ENCODE data around the gene STAC3. TPM values are rescaled to one million over a fixed set of nuclear protein-coding genes. Genes with fewer than 3 reads are reported as not detected.

Gene STAC3
- total RNA-seq, 1 experiment from 2014 or later: 3.3 TPM

DNA sequence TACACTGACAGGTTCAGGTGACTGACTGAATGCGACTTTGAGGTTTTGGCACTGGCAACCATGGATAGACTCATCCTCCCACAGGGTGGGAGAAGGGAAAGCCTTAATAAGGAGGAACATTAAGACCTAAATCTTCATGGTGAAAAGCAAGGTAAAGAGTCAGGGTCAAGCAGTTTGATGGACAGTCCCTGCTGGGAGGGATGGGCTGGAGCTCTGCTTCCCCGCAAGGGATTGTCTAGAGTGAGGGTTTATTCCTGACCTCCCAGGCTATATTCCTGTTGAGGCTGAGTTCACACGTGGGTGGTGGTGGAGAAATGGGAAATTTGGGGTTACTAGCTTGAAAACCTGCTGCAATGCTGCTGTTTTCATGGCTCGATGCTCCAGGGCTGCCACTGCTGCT lies 9.4 kb upstream of the STAC3 start:
- Mint-ChIP-seq H3K27me3 (ENCODE audit: low read depth) (no peaks in the 10 kb centered on the region), H3K9me3 (no peaks in the 10 kb centered on the region), H3K27ac (no peak overlapping the region), H3K4me3 (no peak overlapping the region), H3K36me3 (peaks cover 15% of the 10 kb centered on the region), H3K4me1 (peaks cover 12% of the 10 kb centered on the region)
- no peak for ATAC-seq
- CTCF ChIA-PET: interaction anchor here (1.0 to 3.4 kb wide), 7 partner anchors 10 to 194 kb away, joined by 3 to 56 read pairs (median 19); partner anchors contain the start of genes INHBE and STAC3
- no peak for TF ChIP-seq FOXP1 (CRISPR knock-in tag; IDR thresholded peaks at IDR 0.05; ENCODE audit: borderline replicate concordance)
- no peak for TF ChIP-seq ZNF219 (CRISPR knock-in tag; IDR thresholded peaks at IDR 0.05; ENCODE audit: borderline replicate concordance)
- TF ChIP-seq, protein P1, sequence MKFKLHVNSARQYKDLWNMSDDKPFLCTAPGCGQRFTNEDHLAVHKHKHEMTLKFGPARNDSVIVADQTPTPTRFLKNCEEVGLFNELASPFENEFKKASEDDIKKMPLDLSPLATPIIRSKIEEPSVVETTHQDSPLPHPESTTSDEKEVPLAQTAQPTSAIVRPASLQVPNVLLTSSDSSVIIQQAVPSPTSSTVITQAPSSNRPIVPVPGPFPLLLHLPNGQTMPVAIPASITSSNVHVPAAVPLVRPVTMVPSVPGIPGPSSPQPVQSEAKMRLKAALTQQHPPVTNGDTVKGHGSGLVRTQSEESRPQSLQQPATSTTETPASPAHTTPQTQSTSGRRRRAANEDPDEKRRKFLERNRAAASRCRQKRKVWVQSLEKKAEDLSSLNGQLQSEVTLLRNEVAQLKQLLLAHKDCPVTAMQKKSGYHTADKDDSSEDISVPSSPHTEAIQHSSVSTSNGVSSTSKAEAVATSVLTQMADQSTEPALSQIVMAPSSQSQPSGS (CRISPR knock-in tag; IDR thresholded peaks at IDR 0.05; ENCODE audit: borderline replicate concordance, low read depth): no peak
- no peak for TF ChIP-seq TP53 (CRISPR knock-in tag; IDR thresholded peaks at IDR 0.05)
- no peak for TF ChIP-seq CREB1 (CRISPR knock-in tag; IDR thresholded peaks at IDR 0.05)
- TF ChIP-seq RORB (CRISPR knock-in tag; IDR thresholded peaks at IDR 0.05): no peak
- TF ChIP-seq, protein P2, sequence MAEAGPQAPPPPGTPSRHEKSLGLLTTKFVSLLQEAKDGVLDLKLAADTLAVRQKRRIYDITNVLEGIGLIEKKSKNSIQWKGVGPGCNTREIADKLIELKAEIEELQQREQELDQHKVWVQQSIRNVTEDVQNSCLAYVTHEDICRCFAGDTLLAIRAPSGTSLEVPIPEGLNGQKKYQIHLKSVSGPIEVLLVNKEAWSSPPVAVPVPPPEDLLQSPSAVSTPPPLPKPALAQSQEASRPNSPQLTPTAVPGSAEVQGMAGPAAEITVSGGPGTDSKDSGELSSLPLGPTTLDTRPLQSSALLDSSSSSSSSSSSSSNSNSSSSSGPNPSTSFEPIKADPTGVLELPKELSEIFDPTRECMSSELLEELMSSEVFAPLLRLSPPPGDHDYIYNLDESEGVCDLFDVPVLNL (CRISPR knock-in tag; IDR thresholded peaks at IDR 0.05; ENCODE audit: borderline replicate concordance, low read depth): no peak
- POLR2A ChIA-PET: interaction anchor here (0.6 kb wide), 1 partner anchor 160 kb away, joined by 3 read pairs; no protein-coding TSS in a partner anchor
- no peak for DNase-seq (ENCODE audit: low spot score)

GRCh38 chr12:57258977-57259970 lies 8.3 kb upstream of the STAC3 start:
- H3K27ac Mint-ChIP-seq: no peak overlapping the region
- POLR2A ChIA-PET: no interaction called here
- peaks cover 12% of the 10 kb centered on the region for H3K36me3 Mint-ChIP-seq
- ATAC-seq (no peak), DNase-seq (ENCODE audit: low spot score) (no peak)
- CTCF ChIA-PET: interaction anchor here (1.0 to 3.4 kb wide), 4 partner anchors 9 to 200 kb away, joined by 3 to 56 read pairs (median 11); partner anchors contain the start of genes GLI1 and INHBE
- no peak overlapping the region for H3K4me3 Mint-ChIP-seq
- peaks cover 12% of the 10 kb centered on the region for H3K4me1 Mint-ChIP-seq
- no peaks in the 10 kb centered on the region for H3K9me3 Mint-ChIP-seq
- H3K27me3 Mint-ChIP-seq (ENCODE audit: low read depth): no peaks in the 10 kb centered on the region
- no peak for TF ChIP-seq KAT7 (CRISPR knock-in tag; IDR thresholded peaks at IDR 0.05; ENCODE audit: borderline replicate concordance)
- TF ChIP-seq E2F5 (CRISPR knock-in tag; IDR thresholded peaks at IDR 0.05): no peak
- no peak for TF ChIP-seq NFATC4 (CRISPR knock-in tag; IDR thresholded peaks at IDR 0.05)
- no peak for TF ChIP-seq RELA (CRISPR knock-in tag; IDR thresholded peaks at IDR 0.05; ENCODE audit: borderline replicate concordance)
- TF ChIP-seq, protein P3, sequence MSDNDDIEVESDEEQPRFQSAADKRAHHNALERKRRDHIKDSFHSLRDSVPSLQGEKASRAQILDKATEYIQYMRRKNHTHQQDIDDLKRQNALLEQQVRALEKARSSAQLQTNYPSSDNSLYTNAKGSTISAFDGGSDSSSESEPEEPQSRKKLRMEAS (CRISPR knock-in tag; IDR thresholded peaks at IDR 0.05): no peak
- no peak for TF ChIP-seq TP53 (CRISPR knock-in tag; IDR thresholded peaks at IDR 0.05)
- TF ChIP-seq CBFB (CRISPR knock-in tag; IDR thresholded peaks at IDR 0.05; ENCODE audit: low read depth): no peak
- no peak for TF ChIP-seq USF2 (CRISPR knock-in tag; IDR thresholded peaks at IDR 0.05)
- TF ChIP-seq, protein P2 (CRISPR knock-in tag; IDR thresholded peaks at IDR 0.05; ENCODE audit: borderline replicate concordance, low read depth): no peak
- no peak for TF ChIP-seq ZNF219 (CRISPR knock-in tag; IDR thresholded peaks at IDR 0.05; ENCODE audit: borderline replicate concordance)
- TF ChIP-seq ZSCAN18 (CRISPR knock-in tag; IDR thresholded peaks at IDR 0.05): no peak
- no peak for TF ChIP-seq EMX1 (CRISPR knock-in tag; IDR thresholded peaks at IDR 0.05)
- no peak for TF ChIP-seq ZNF425 (CRISPR knock-in tag; conservative IDR thresholded peaks at IDR 0.05)
- no peak for TF ChIP-seq NFE2L1 (CRISPR knock-in tag; IDR thresholded peaks at IDR 0.05)
